ENCODE measurements around the gene CD53.
A peak's percentile ranks its signal among the peaks of the same experiment; 100 is the strongest.
"Not testable (repeated sequence)": the region's sequence is repeated elsewhere in the genome, so short reads cannot be mapped to it uniquely, and the experiment has no call there.

The CD53 gene

GRCh38 chr1:110872745-110873720 lies at the start of gene CD53:
TSS of gene CD53 (plus strand) at chr1:110873148. CDS start at chr1:110891409, 18,261 bp downstream.
- no peaks in the 10 kb centered on the region for H3K36me3 ChIP-seq (ENCODE audit: control insufficient read depth, insufficient read depth, low read length)
- DNase-seq (ENCODE audit: low read depth, low spot score), result no peak
- H3K4me3 ChIP-seq (ENCODE audit: low read length), result no peak within 1 kb of the TSS
- H3K27ac ChIP-seq (ENCODE audit: low read length), result no peak within 1 kb of the TSS
- no peaks in the 10 kb centered on the region for H3K9me3 ChIP-seq (ENCODE audit: control insufficient read depth, insufficient read depth, low read length)
- no peaks in the 10 kb centered on the region for H3K27me3 ChIP-seq (ENCODE audit: control insufficient read depth, insufficient read depth, low read length)
- no CpG with 5 or more reads among the region's 11 CpGs for WGBS (ENCODE audit: insufficient coverage, insufficient read length)
- no peaks in the 10 kb centered on the region for H3K4me1 ChIP-seq (ENCODE audit: control insufficient read depth, insufficient read depth, low read length)

- no peak for DNase-seq (ENCODE audit: low read depth, low spot score)
- no peaks in the 10 kb centered on the region for H3K36me3 ChIP-seq (ENCODE audit: control insufficient read depth, insufficient read depth, low read length)
- no peak overlapping the region for H3K27ac ChIP-seq (ENCODE audit: low read length)
- H3K4me3 ChIP-seq (ENCODE audit: low read length), result no peak overlapping the region
- no peaks in the 10 kb centered on the region for H3K27me3 ChIP-seq (ENCODE audit: control insufficient read depth, insufficient read depth, low read length)
- WGBS (ENCODE audit: insufficient coverage, insufficient read length), result no CpG with 5 or more reads among the region's 4 CpGs
- no peaks in the 10 kb centered on the region for H3K9me3 ChIP-seq (ENCODE audit: control insufficient read depth, insufficient read depth, low read length)
- H3K4me1 ChIP-seq (ENCODE audit: control insufficient read depth, insufficient read depth, low read length), result no peaks in the 10 kb centered on the region
Observed at GRCh38 chr1:110824192-110824591, 48.8 kb upstream of the CD53 start.

GRCh38 chr1:110829955-110830553 lies 42.9 kb upstream of the CD53 start:
- Histone ChIP-seq H3K4me1 (ENCODE audit: control insufficient read depth, insufficient read depth, low read length) (no peaks in the 10 kb centered on the region), H3K27me3 (ENCODE audit: control insufficient read depth, insufficient read depth, low read length) (no peaks in the 10 kb centered on the region), H3K9me3 (ENCODE audit: control insufficient read depth, insufficient read depth, low read length) (no peaks in the 10 kb centered on the region), H3K36me3 (ENCODE audit: control insufficient read depth, insufficient read depth, low read length) (no peaks in the 10 kb centered on the region), H3K27ac (ENCODE audit: low read length) (no peak overlapping the region), H3K4me3 (ENCODE audit: low read length) (no peak overlapping the region)
- peak; percentile 50 for DNase-seq (ENCODE audit: low read depth, low spot score)
- WGBS (ENCODE audit: insufficient coverage, insufficient read length), result 100% methylated on average over 1 of the region's 5 CpGs

- H3K27me3 ChIP-seq (ENCODE audit: control insufficient read depth, insufficient read depth, low read length); H3K36me3 ChIP-seq (ENCODE audit: control insufficient read depth, insufficient read depth, low read length); H3K4me3 ChIP-seq (ENCODE audit: low read length); H3K9me3 ChIP-seq (ENCODE audit: control insufficient read depth, insufficient read depth, low read length); H3K27ac ChIP-seq (ENCODE audit: low read length); H3K4me1 ChIP-seq (ENCODE audit: control insufficient read depth, insufficient read depth, low read length); DNase-seq (ENCODE audit: low read depth, low spot score): not testable (repeated sequence)
- WGBS (ENCODE audit: insufficient coverage, insufficient read length), result no CpG with 5 or more reads among the region's 3 CpGs
Observed at GRCh38 chr1:110833779-110834178, 39.2 kb upstream of the CD53 start.

GRCh38 chr1:110846861-110847260 lies 26.1 kb upstream of the CD53 start:
- H3K36me3 ChIP-seq (ENCODE audit: control insufficient read depth, insufficient read depth, low read length), result no peaks in the 10 kb centered on the region
- no peak for DNase-seq (ENCODE audit: low read depth, low spot score)
- no peak overlapping the region for H3K27ac ChIP-seq (ENCODE audit: low read length)
- no peaks in the 10 kb centered on the region for H3K27me3 ChIP-seq (ENCODE audit: control insufficient read depth, insufficient read depth, low read length)
- H3K4me3 ChIP-seq (ENCODE audit: low read length), result no peak overlapping the region
- WGBS (ENCODE audit: insufficient coverage, insufficient read length), result no CpG with 5 or more reads among the region's 4 CpGs
- no peaks in the 10 kb centered on the region for H3K9me3 ChIP-seq (ENCODE audit: control insufficient read depth, insufficient read depth, low read length)
- H3K4me1 ChIP-seq (ENCODE audit: control insufficient read depth, insufficient read depth, low read length), result no peaks in the 10 kb centered on the region

GRCh38 chr1:110850145-110850544 lies 22.8 kb upstream of the CD53 start:
- H3K27me3 ChIP-seq (ENCODE audit: control insufficient read depth, insufficient read depth, low read length), result no peaks in the 10 kb centered on the region
- H3K27ac ChIP-seq (ENCODE audit: low read length), result no peak overlapping the region
- H3K4me3 ChIP-seq (ENCODE audit: low read length), result no peak overlapping the region
- no CpG with 5 or more reads among the region's 2 CpGs for WGBS (ENCODE audit: insufficient coverage, insufficient read length)
- H3K9me3 ChIP-seq (ENCODE audit: control insufficient read depth, insufficient read depth, low read length), result no peaks in the 10 kb centered on the region
- no peaks in the 10 kb centered on the region for H3K36me3 ChIP-seq (ENCODE audit: control insufficient read depth, insufficient read depth, low read length)
- DNase-seq (ENCODE audit: low read depth, low spot score), result no peak
- H3K4me1 ChIP-seq (ENCODE audit: control insufficient read depth, insufficient read depth, low read length), result no peaks in the 10 kb centered on the region

- DNase-seq (ENCODE audit: low read depth, low spot score), result no peak
- WGBS (ENCODE audit: insufficient coverage, insufficient read length), result no CpG with 5 or more reads among the region's 1 CpG
- Histone ChIP-seq H3K9me3 (ENCODE audit: control insufficient read depth, insufficient read depth, low read length) (no peaks in the 10 kb centered on the region), H3K4me1 (ENCODE audit: control insufficient read depth, insufficient read depth, low read length) (no peaks in the 10 kb centered on the region), H3K27ac (ENCODE audit: low read length) (no peak overlapping the region), H3K27me3 (ENCODE audit: control insufficient read depth, insufficient read depth, low read length) (no peaks in the 10 kb centered on the region), H3K4me3 (ENCODE audit: low read length) (no peak overlapping the region), H3K36me3 (ENCODE audit: control insufficient read depth, insufficient read depth, low read length) (no peaks in the 10 kb centered on the region)
Observed at GRCh38 chr1:110850627-110851026, 22.3 kb upstream of the CD53 start.

GRCh38 chr1:110853135-110853534 lies 19.8 kb upstream of the CD53 start:
- DNase-seq (ENCODE audit: low read depth, low spot score), result no peak
- H3K36me3 ChIP-seq (ENCODE audit: control insufficient read depth, insufficient read depth, low read length), result no peaks in the 10 kb centered on the region
- WGBS (ENCODE audit: insufficient coverage, insufficient read length), result no CpG with 5 or more reads among the region's 3 CpGs
- H3K4me1 ChIP-seq (ENCODE audit: control insufficient read depth, insufficient read depth, low read length), result no peaks in the 10 kb centered on the region
- H3K27ac ChIP-seq (ENCODE audit: low read length), result no peak overlapping the region
- H3K4me3 ChIP-seq (ENCODE audit: low read length), result no peak overlapping the region
- no peaks in the 10 kb centered on the region for H3K9me3 ChIP-seq (ENCODE audit: control insufficient read depth, insufficient read depth, low read length)
- no peaks in the 10 kb centered on the region for H3K27me3 ChIP-seq (ENCODE audit: control insufficient read depth, insufficient read depth, low read length)

GRCh38 chr1:110856410-110856809 lies 16.5 kb upstream of the CD53 start:
- no peak for DNase-seq (ENCODE audit: low read depth, low spot score)
- no peaks in the 10 kb centered on the region for H3K9me3 ChIP-seq (ENCODE audit: control insufficient read depth, insufficient read depth, low read length)
- no CpG with 5 or more reads among the region's 2 CpGs for WGBS (ENCODE audit: insufficient coverage, insufficient read length)
- no peak overlapping the region for H3K4me3 ChIP-seq (ENCODE audit: low read length)
- H3K27me3 ChIP-seq (ENCODE audit: control insufficient read depth, insufficient read depth, low read length), result no peaks in the 10 kb centered on the region
- H3K4me1 ChIP-seq (ENCODE audit: control insufficient read depth, insufficient read depth, low read length), result no peaks in the 10 kb centered on the region
- no peak overlapping the region for H3K27ac ChIP-seq (ENCODE audit: low read length)
- H3K36me3 ChIP-seq (ENCODE audit: control insufficient read depth, insufficient read depth, low read length), result no peaks in the 10 kb centered on the region

- Histone ChIP-seq H3K4me3 (ENCODE audit: low read length) (no peak overlapping the region), H3K9me3 (ENCODE audit: control insufficient read depth, insufficient read depth, low read length) (no peaks in the 10 kb centered on the region), H3K27ac (ENCODE audit: low read length) (no peak overlapping the region), H3K4me1 (ENCODE audit: control insufficient read depth, insufficient read depth, low read length) (no peaks in the 10 kb centered on the region), H3K36me3 (ENCODE audit: control insufficient read depth, insufficient read depth, low read length) (no peaks in the 10 kb centered on the region), H3K27me3 (ENCODE audit: control insufficient read depth, insufficient read depth, low read length) (no peaks in the 10 kb centered on the region)
- 100% methylated on average over 1 of the region's 7 CpGs for WGBS (ENCODE audit: insufficient coverage, insufficient read length)
- no peak for DNase-seq (ENCODE audit: low read depth, low spot score)
Observed at GRCh38 chr1:110857964-110858948, 14.7 kb upstream of the CD53 start.

Measured in iPS DF 6.9 (cell line).